Common myeloid progenitor, CD34-positive (primary cell): Measurements from ENCODE around the gene TANGO2.

ENCODE experiments used
- CTCF ChIA-PET: fragments of 350-600 bp; sonication (Branson Sonifier 250); formaldehyde crosslinking; loops from one replicate; lab custom pipeline; 2021; ENCODE audit warnings: antibody characterized with exemption; lab: Charles Lee
- POLR2A ChIA-PET: fragments of 350-600 bp; sonication (Branson Sonifier 250); formaldehyde crosslinking; loops from one replicate; lab custom pipeline; 2021; ENCODE audit warnings: antibody characterized with exemption; lab: Charles Lee
- DNase-seq, 3 donors: peaks; one replicate each; pipeline versions ENCODE4 v3.0.0 to v3.0.0-alpha.2; 2013
- H3K27ac ChIP-seq, 2 experiments: 1 replicate in 1 of 2; 2 replicates in 1 of 2; pipeline ENCODE4 v1.7.0; 2013; ENCODE audit warnings: inconsistent platforms in 2 of 2, low read length in 2 of 2, mild to moderate bottlenecking in 2 of 2, low read depth in 1 of 2, moderate library complexity in 1 of 2; ENCODE audit not compliant: severe bottlenecking in 2 of 2, insufficient read depth in 1 of 2, poor library complexity in 1 of 2
- H3K27me3 ChIP-seq, 5 experiments: replicated peaks in 2 of 5; 1 replicate in 3 of 5; 2 replicates in 2 of 5; pipeline versions ENCODE4 v1.6.1 to v1.7.0; 2013; ENCODE audit warnings: low read length in 4 of 5, mild to moderate bottlenecking in 2 of 5, moderate library complexity in 2 of 5, inconsistent platforms in 1 of 5; ENCODE audit not compliant: insufficient read depth in 5 of 5, control insufficient read depth in 4 of 5
- H3K36me3 ChIP-seq, 4 experiments: 1 replicate in 2 of 4; 2 replicates in 2 of 4; pipeline versions ENCODE4 v1.6.1 to v1.7.0; 2013; ENCODE audit warnings: low read length in 3 of 4, control low read depth in 1 of 4, mild to moderate bottlenecking in 1 of 4; ENCODE audit not compliant: control insufficient read depth in 4 of 4, insufficient read depth in 4 of 4
- H3K4me1 ChIP-seq, 4 experiments: 1 replicate in 3 of 4; 2 replicates in 1 of 4; pipeline versions ENCODE4 v1.6.1 to v1.7.1; 2013; ENCODE audit warnings: low read length in 3 of 4, mild to moderate bottlenecking in 3 of 4, control low read depth in 1 of 4, inconsistent platforms in 1 of 4, moderate library complexity in 1 of 4; ENCODE audit not compliant: control insufficient read depth in 4 of 4, insufficient read depth in 4 of 4; ENCODE audit errors: control extremely low read depth in 1 of 4
- H3K4me3 ChIP-seq, 7 experiments: 1 replicate in 4 of 7; 2 replicates in 3 of 7; pipeline versions ENCODE4 v1.5.1 to v1.7.0; 2013; ENCODE audit warnings: mild to moderate bottlenecking in 7 of 7, low read length in 6 of 7, moderate library complexity in 6 of 7, inconsistent platforms in 2 of 7, low read depth in 2 of 7, control low read depth in 1 of 7; ENCODE audit not compliant: insufficient read depth in 4 of 7, control insufficient read depth in 1 of 7; ENCODE audit errors: extremely low read depth in 1 of 7
- H3K9me3 ChIP-seq, 5 experiments: 1 replicate in 4 of 5; 2 replicates in 1 of 5; pipeline versions ENCODE4 v1.6.1 to v1.7.1; 2013; ENCODE audit warnings: low read length in 4 of 5, mild to moderate bottlenecking in 2 of 5, inconsistent platforms in 1 of 5, low read depth in 1 of 5, moderate library complexity in 1 of 5; ENCODE audit not compliant: control insufficient read depth in 4 of 5, insufficient read depth in 2 of 5; ENCODE audit errors: control extremely low read depth in 1 of 5
- WGBS: methylation state at CpG from one replicate; pipeline ENCODE4 v1.1.5; 2013; ENCODE audit not compliant: insufficient coverage; 5-methylcytosine and 5-hydroxymethylcytosine counted together

The TANGO2 gene

DNA sequence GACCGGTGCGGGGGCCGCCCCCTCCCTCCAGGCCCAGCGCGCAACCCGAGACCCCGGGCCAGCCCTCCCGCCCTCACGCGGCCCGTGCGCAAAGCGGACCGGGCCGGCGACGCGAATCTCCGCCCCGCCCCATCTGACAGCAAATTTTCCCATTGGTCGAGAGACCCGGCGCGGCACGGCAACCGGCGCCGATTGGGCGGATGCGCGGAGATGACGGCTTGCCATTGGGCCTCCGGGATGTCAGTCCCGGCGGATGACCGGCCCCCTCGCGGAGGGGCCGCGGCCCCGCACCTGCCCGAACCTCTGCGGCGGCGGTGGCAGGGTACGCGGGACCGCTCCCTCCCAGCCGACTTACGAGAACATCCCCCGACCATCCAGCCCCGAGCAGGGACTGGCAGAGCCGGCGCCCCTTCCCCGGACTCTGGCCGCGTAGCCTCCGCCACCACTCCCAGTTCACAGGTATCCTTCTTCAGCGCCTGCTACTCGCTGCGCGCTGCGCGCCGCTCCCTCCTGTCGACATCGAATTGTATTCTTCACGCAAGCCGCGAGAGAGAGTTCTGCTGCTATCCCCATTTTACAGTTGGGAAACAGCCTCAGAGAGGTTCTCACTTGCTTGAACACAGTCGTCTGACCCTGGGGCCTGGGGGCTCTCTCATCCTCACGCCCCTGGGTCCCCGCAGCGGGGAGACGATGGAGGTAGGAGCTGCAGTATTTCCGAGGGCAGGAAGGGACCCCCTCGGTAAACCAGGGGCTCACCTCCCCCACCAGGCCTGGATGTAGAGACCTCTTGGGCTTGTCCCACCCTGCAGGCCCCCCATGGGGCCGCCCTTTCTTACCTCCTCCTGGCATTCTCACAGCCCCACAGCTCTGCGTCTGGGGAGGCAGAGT, 3.9 kb upstream of the TANGO2 start, which contains the start of gene ARVCF:
Gene ARVCF, minus strand, starts transcription at position 90 of the 888 bp plus-strand sequence. CDS start 26,029 bp downstream, outside the sequence.
- ChIA-PET CTCF (interaction anchor here (2.9 kb wide), 1 partner anchor 46 kb away, joined by 20 read pairs; no protein-coding TSS in a partner anchor), POLR2A (no interaction called here)
- Histone ChIP-seq H3K27me3 (peaks cover 0 to 36% (median 17%) of the 10 kb centered on the region in 5 experiments), H3K9me3 (no peaks in the 10 kb centered on the region), H3K4me3 (peak within 1 kb of the TSS; percentile 47 to 85 (median 68)), H3K36me3 (no peaks in the 10 kb centered on the region), H3K27ac (peak within 1 kb of the TSS in 1 of 2 experiments; percentile 49), H3K4me1 (peaks cover 4 to 45% (median 39%) of the 10 kb centered on the region in 4 experiments)
- DNase-seq: peak; percentile 91 to 93 (median 92)
- WGBS: 1% methylated on average over 78 of the region's 79 CpGs

DNA sequence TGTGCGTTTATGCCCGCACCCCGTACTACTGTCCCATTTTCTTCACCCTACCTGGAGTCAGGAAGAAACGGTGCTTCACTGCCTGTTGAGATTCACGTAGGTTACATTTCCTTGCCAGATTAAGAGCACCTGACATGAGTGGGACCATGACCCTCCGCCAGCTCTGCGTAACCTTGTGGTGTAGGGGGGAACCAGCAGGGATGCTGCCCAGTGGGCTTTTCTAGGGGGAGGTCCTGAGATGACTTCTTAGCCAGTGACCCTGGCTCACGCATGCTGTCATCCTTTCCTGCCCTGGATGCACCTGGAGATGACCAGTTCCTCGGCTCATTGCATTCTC, 3.3 kb upstream of the TANGO2 start:
- H3K27ac ChIP-seq: no peak overlapping the region
- H3K4me1 ChIP-seq: peaks cover 7 to 49% (median 43%) of the 10 kb centered on the region in 4 experiments
- no peak overlapping the region for H3K4me3 ChIP-seq
- POLR2A ChIA-PET: interaction anchor here (1.0 kb wide), 1 partner anchor 43 kb away, joined by 3 read pairs; no protein-coding TSS in a partner anchor
- DNase-seq: no peak
- CTCF ChIA-PET: interaction anchor here (2.9 kb wide), 1 partner anchor 46 kb away, joined by 20 read pairs; no protein-coding TSS in a partner anchor
- WGBS: 54% methylated on average over 7 of the region's 9 CpGs
- H3K27me3 ChIP-seq: peaks cover 0 to 36% (median 17%) of the 10 kb centered on the region in 5 experiments
- H3K9me3 ChIP-seq: no peaks in the 10 kb centered on the region
- H3K36me3 ChIP-seq: no peaks in the 10 kb centered on the region

DNA sequence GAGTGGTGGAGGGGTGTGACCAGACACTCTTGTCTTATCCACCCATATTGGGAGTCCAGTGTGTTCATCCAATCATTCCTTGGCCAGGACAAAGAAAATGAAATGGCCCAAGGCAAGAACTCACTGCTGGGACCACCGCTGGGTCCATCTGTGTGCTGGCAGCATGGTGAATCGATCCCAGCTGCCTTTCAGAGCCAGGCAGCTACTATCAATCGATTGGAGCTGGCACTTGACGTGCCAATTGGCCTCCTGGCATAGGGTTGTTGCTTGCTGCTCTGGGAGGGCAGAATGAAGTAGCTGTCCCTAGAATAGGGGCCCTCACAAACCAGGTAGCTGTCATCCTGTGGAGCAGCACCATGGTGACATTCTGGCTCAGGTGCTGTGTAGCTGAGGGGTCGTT, 2.9 kb upstream of the TANGO2 start:
- no peaks in the 10 kb centered on the region for H3K9me3 ChIP-seq
- H3K36me3 ChIP-seq: no peaks in the 10 kb centered on the region
- no peak overlapping the region for H3K27ac ChIP-seq
- ChIA-PET CTCF (interaction anchor here (2.9 kb wide), 1 partner anchor 47 kb away, joined by 20 read pairs; no protein-coding TSS in a partner anchor), POLR2A (interaction anchor here (1.0 kb wide), 1 partner anchor 43 kb away, joined by 3 read pairs; no protein-coding TSS in a partner anchor)
- H3K27me3 ChIP-seq: peaks cover 0 to 36% (median 17%) of the 10 kb centered on the region in 5 experiments
- no peak overlapping the region for H3K4me3 ChIP-seq
- no peak for DNase-seq
- peaks cover 10 to 51% (median 43%) of the 10 kb centered on the region in 4 experiments for H3K4me1 ChIP-seq
- WGBS: 87% methylated on average over 4 of the region's 5 CpGs

DNA sequence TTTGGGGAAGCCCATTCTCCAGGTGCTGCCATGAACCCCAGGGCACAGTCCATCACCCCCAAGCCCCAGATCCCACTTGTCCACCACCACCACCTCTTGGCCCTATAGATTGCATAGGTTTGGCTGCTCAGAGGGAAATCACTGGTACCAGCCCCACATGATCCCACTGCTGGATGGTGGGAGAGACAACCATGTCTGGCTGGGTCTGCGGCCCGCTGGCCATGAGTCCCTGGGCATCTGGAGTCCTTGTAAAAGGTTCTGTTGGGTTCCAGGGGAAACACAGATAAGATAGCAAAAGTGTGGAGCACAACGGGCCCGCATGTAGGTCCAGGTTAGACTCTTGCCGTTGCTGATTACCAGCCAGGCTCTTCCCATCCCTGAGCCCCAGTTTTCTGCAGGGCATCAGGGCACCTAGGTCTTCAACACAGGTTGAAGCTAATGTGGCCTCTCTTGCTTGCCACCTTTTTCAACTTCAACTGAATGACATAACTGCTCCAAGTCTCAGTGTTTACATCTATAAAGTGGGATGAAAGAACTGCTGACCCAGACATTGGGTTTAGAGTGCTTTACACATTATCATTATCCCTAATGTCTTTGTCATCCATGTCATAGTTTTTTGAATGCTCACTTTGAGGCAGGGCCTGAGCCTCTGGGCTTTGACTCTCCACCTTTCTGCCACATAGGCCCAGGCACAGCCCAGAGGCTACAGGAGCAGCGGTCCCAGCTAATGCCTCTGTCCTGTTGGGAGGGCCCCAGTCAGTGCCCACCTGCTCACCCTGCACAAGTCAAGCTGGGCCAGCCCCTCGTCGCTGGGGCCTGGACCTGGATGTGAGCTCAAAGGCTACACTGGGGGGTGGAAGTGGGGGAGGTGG, 1.0 kb upstream of the TANGO2 start:
- peaks cover 0 to 6% (median 3%) of the 10 kb centered on the region in 4 experiments for H3K36me3 ChIP-seq
- POLR2A ChIA-PET: no interaction called here
- no peaks in the 10 kb centered on the region for H3K9me3 ChIP-seq
- DNase-seq: no peak
- CTCF ChIA-PET: interaction anchor here (2.9 kb wide), 1 partner anchor 48 kb away, joined by 20 read pairs; no protein-coding TSS in a partner anchor
- 73% methylated on average over 8 of the region's 8 CpGs for WGBS
- H3K27me3 ChIP-seq: peaks cover 0 to 34% (median 17%) of the 10 kb centered on the region in 5 experiments
- H3K4me1 ChIP-seq: peaks cover 12 to 58% (median 50%) of the 10 kb centered on the region in 4 experiments
- H3K27ac ChIP-seq: peak overlapping the region in 1 of 2 experiments; percentile 88
- peak overlapping the region in 5 of 7 experiments; percentile 55 to 96 (median 87) for H3K4me3 ChIP-seq

DNA sequence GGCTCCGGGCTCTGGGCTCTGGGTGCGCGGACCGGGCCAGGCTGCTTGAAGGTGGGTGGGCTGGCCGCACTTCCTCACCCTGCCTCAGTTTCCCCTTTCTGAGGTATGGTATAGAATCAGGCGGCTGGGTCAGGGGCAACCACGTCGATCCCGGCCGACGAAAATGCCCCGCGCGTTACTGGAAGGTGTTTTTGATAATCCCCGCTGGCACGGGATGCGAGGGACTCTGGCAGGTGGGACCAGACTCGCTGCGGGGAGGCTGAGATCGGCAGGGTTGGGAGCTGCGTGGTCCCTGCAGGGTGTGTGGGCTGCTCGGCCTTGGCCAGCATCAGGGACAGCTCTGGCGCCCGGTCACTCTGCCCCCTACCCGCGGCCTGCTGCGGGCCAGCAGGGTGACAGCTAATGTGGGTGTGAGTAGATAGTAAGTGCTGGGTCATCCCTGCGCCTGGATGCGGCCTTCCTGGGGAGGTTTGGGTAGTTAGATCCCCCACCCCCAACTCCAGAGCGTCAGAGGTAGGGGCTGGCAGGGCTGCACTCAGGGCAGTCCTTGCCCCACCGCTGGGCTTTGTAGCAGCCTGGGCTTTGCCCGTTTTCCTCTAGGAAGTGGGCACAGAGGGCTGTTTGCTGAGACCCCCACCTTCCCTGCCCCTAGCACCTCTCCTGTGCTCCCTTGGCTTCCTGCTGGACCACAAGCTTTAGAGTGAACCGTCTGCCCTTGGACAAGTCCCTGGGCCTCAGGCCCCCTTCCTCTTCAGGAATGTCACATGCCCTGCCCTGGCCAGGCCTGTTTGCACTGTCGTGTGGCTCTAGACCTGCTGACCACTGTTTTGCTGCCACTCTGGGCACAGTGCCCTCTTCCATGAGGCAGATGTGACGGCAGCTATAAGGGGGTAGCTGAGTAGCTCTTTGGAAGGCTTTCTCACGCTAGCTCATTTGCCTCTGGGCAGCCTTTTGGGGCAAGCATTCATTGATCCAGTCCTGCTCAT, 579 bp downstream of the TANGO2 start:
- CTCF ChIA-PET: interaction anchor here (0.8 to 2.4 kb wide), 10 partner anchors 8 to 90 kb away, joined by 3 to 19 read pairs (median 4); no protein-coding TSS in a partner anchor
- peak in 1 of 3 donors; percentile 38 for DNase-seq
- WGBS: 6% methylated on average over 30 of the region's 36 CpGs
- Histone ChIP-seq H3K36me3 (peaks cover 0 to 11% (median 5%) of the 10 kb centered on the region in 4 experiments), H3K4me1 (peaks cover 12 to 49% (median 46%) of the 10 kb centered on the region in 4 experiments), H3K27me3 (peaks cover 0 to 18% (median 12%) of the 10 kb centered on the region in 5 experiments), H3K27ac (peak overlapping the region; percentile 54 to 88), H3K4me3 (peak overlapping the region; percentile 69 to 96 (median 83)), H3K9me3 (no peaks in the 10 kb centered on the region)
- POLR2A ChIA-PET: interaction anchor here (0.5 kb wide), 1 partner anchor 58 kb away, joined by 3 read pairs; no protein-coding TSS in a partner anchor
